Aorta (tissue), 5 donors: ENCODE data around the gene COL16A1. TPM values are rescaled to one million over a fixed set of nuclear protein-coding genes. Genes with fewer than 3 reads are reported as not detected.

ENCODE experiments used
- ATAC-seq: fragments of 200-7000 bp; cut with Tn5 transposase; one replicate; pipeline ENCODE4 v1.9.1; 2022; ENCODE audit warnings: moderate library complexity; ENCODE audit not compliant: low FRiP score
- DNase-seq, 2 donors: peaks; one replicate each; pipeline ENCODE4 v3.0.0-alpha.2; 2020
- H3K27ac ChIP-seq, 2 donors: one replicate each; pipeline ENCODE4 v1.5.1; 2013; ENCODE audit warnings: low read length in 2 of 2, mild to moderate bottlenecking in 2 of 2, moderate library complexity in 2 of 2, control low read depth in 1 of 2, inconsistent platforms in 1 of 2, low read depth in 1 of 2
- H3K27me3 ChIP-seq, 2 donors: one replicate each; pipeline ENCODE4 v1.6.1; 2013; ENCODE audit warnings: control low read depth in 1 of 2, low read length in 1 of 2, mild to moderate bottlenecking in 1 of 2, moderate library complexity in 1 of 2; ENCODE audit not compliant: insufficient read depth in 2 of 2, control insufficient read depth in 1 of 2
- H3K36me3 ChIP-seq, 2 donors: one replicate each; pipeline ENCODE4 v1.6.1; 2013; ENCODE audit warnings: control low read depth in 1 of 2, low read length in 1 of 2, mild to moderate bottlenecking in 1 of 2; ENCODE audit not compliant: insufficient read depth in 2 of 2, control insufficient read depth in 1 of 2
- H3K4me1 ChIP-seq, 2 donors: one replicate each; pipeline ENCODE4 v1.6.1; 2013; ENCODE audit warnings: low read length in 2 of 2, control low read depth in 1 of 2, mild to moderate bottlenecking in 1 of 2, moderate library complexity in 1 of 2; ENCODE audit not compliant: insufficient read depth in 2 of 2, control insufficient read depth in 1 of 2
- H3K4me3 ChIP-seq, 2 donors: one replicate each; pipeline ENCODE4 v1.5.1; 2013; ENCODE audit warnings: low read length in 2 of 2, control low read depth in 1 of 2, mild to moderate bottlenecking in 1 of 2
- H3K9me3 ChIP-seq: one replicate; pipeline ENCODE4 v1.6.1; 2013; ENCODE audit warnings: mild to moderate bottlenecking, low read length; ENCODE audit not compliant: control insufficient read depth
- WGBS, 2 donors: extraction: QIAGEN DNeasy Blood & Tissue Kit; methylation state at CpG; one replicate each; pipeline ENCODE4 v1.1.7; 2013; 5-methylcytosine and 5-hydroxymethylcytosine counted together
- intact Hi-C, 2 donors: fragments of 100-400 bp; cut with DNase I; formaldehyde crosslinking; loops; one replicate each; pipeline versions ENCODE4 v1.14.2 to v1.15.0; 2022
- polyA plus RNA-seq, 2 donors: library from polyadenylated mRNA; stranded (reverse); fragments of 200-250 nt; gene quantifications; one replicate each; pipeline ENCODE4 v1.2.3, GENCODE V29; 2013
- total RNA-seq, 2 donors: library from RNA; stranded (reverse); fragmentation: NEBNext Ultra II Directional; extraction: Animal tissue kit (Norgen Biotek cat#: 25700); gene quantifications; one replicate each; pipeline ENCODE4 v1.2.1, GENCODE V29; 2021
- donor health status: healthy with polysubstance abuse.
- donor health status: Bipolar disorder and iron deficiency.
- donor health status: DM: no; HTN: no; CAD: no.
- donor health status: DM: no; HTN: no; CAD: no.
- donor health status: DM: yes; HTN: yes; CAD: no.

Gene COL16A1
- total and polyA plus RNA-seq, 4 donors, result 39.8 to 358 (median 130) TPM

GRCh38 chr1:31689379-31689778 lies 14.4 kb downstream of the COL16A1 start:
- DNase-seq (no peak), ATAC-seq (no peak)
- intact Hi-C loops, result no loop called here
- H3K27ac ChIP-seq, result no peak overlapping the region
- no peaks in the 10 kb centered on the region for H3K36me3 ChIP-seq
- no peak overlapping the region for H3K4me3 ChIP-seq
- no peaks in the 10 kb centered on the region for H3K27me3 ChIP-seq
- H3K9me3 ChIP-seq, result no peaks in the 10 kb centered on the region
- 87 to 88% methylated on average over 2 of the region's 2 CpGs for WGBS, 2 donors
- H3K4me1 ChIP-seq, result no peaks in the 10 kb centered on the region

DNA sequence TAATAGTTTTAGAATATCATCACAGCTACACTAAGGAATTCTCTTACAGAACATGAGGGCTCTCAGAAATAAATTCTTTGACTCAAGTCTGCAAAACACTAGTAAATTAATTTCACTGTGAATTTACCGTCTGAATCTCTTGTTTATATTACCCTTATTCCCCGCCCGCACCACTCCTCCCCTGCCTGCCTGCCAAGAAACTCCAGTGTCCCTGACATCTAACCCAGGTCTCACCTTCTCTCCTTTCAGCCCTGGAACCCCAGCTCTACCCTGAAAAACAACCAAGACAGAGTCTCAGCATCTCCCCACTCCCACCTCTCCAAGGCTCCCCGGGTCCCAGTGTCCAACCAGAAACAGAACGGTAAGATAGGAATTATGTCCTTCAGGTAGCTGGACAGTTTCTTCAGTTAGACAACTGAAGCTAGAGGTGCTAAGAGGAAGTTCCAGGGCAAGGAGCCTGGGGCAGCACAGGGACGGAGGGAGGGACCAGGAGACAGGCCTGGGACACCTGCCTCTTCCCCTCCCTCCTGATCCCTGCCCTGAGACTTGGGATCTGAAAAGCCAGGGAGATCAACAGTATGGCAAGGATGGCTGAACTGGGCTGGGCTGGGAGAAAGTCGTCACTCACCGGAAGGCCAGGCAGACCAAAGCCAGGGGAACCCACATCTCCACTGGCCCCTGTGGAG lies 15.4 kb downstream of the COL16A1 start:
- Histone ChIP-seq H3K4me3 (no peak overlapping the region), H3K36me3 (no peaks in the 10 kb centered on the region), H3K9me3 (no peaks in the 10 kb centered on the region), H3K4me1 (no peaks in the 10 kb centered on the region), H3K27me3 (no peaks in the 10 kb centered on the region), H3K27ac (no peak overlapping the region)
- no peak for ATAC-seq
- no peak for DNase-seq
- WGBS, 2 donors, result 84 to 86% methylated on average over 8 of the region's 8 CpGs
- intact Hi-C loops, result no loop called here

GRCh38 chr1:31687601-31688000 lies 16.2 kb downstream of the COL16A1 start:
- H3K36me3 ChIP-seq, result peaks cover 0 to 1% of the 10 kb centered on the region in 2 donors
- 93% methylated on average over 8 of the region's 8 CpGs for WGBS, 2 donors

DNA sequence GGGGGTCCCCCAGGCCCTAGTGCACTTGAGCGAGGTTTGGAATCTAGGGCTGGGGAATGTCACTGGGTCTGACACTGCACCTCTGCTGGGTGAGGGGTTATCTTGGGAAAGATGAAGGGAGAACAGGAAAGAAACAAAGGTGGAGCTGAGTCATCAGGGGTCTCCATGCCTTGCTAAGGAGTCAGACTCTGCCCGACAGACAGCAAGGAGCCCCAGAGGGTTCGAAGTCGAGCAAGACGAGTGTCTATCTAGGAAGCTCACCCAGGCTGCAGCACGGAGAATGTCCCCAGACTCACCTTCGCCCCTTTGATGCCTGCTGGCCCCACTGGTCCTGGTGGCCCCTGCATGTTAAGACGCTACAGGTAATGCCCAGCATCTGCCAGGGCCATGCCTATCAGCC lies 18.0 kb downstream of the COL16A1 start:
- Histone ChIP-seq H3K4me3 (no peak overlapping the region), H3K9me3 (no peaks in the 10 kb centered on the region), H3K27ac (no peak overlapping the region), H3K36me3 (peaks cover 0 to 2% of the 10 kb centered on the region in 2 donors), H3K27me3 (no peaks in the 10 kb centered on the region), H3K4me1 (no peaks in the 10 kb centered on the region)
- WGBS, 2 donors, result 69 to 81% methylated on average over 8 of the region's 8 CpGs
- intact Hi-C loops, result no loop called here
- DNase-seq, result no peak
- no peak for ATAC-seq

More at GRCh38 chr1:31687601-31688000, 16.2 kb downstream of the COL16A1 start:
- ATAC-seq, result no peak
- H3K27me3 ChIP-seq, result no peaks in the 10 kb centered on the region
- no peak overlapping the region for H3K27ac ChIP-seq
- H3K4me1 ChIP-seq, result no peaks in the 10 kb centered on the region
- no peak for DNase-seq
- H3K9me3 ChIP-seq, result no peaks in the 10 kb centered on the region
- no peak overlapping the region for H3K4me3 ChIP-seq
- intact Hi-C loops, result no loop called here

GRCh38 chr1:31683997-31684396 lies 19.8 kb downstream of the COL16A1 start:
- intact Hi-C loops, result no loop called here
- Histone ChIP-seq H3K27me3 (no peaks in the 10 kb centered on the region), H3K27ac (no peak overlapping the region), H3K9me3 (no peaks in the 10 kb centered on the region), H3K4me1 (no peaks in the 10 kb centered on the region), H3K4me3 (no peak overlapping the region), H3K36me3 (peaks cover 0 to 5% of the 10 kb centered on the region in 2 donors)
- DNase-seq, result no peak
- ATAC-seq, result no peak
- WGBS, 2 donors, result 90 to 97% methylated on average over 7 to 11 of the region's 11 CpGs

GRCh38 chr1:31681415-31681814 lies 22.4 kb downstream of the COL16A1 start:
- H3K36me3 ChIP-seq, result peaks cover 0 to 5% of the 10 kb centered on the region in 2 donors

DNA sequence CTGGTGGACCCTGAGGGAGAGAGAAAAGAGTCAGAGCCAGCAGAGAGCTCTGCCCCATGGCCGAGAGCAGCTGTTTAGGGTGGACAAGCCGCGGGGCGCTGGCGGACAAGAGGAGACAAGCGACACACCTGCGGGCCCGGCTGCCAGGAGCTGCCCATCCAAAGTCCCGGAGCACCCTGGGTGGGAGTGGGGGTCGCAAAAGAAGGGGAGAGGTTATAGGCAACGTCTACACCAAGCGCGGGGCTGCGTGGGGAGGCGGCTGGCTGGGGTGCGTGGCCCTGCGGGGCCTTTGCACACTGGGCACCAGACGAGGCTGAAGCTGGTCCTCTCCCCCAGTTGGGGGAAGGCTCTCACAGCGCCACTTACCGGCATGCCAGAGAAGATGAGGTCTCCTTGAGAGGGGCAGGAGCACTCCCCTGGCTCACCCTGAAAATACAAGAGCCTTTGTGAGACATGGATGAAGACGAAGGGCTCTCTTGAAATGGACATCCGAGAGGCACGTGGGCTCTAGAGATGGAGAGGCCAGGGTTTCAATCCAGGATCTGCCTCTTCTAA lies 24.1 kb downstream of the COL16A1 start:
- H3K36me3 ChIP-seq, result peaks cover 0 to 5% of the 10 kb centered on the region in 2 donors
- H3K27me3 ChIP-seq, result no peaks in the 10 kb centered on the region
- H3K4me1 ChIP-seq, result no peaks in the 10 kb centered on the region
- H3K27ac ChIP-seq, result no peak overlapping the region
- intact Hi-C loops, result no loop called here
- no peaks in the 10 kb centered on the region for H3K9me3 ChIP-seq
- H3K4me3 ChIP-seq, result no peak overlapping the region
- 91 to 92% methylated on average over 21 to 23 of the region's 23 CpGs for WGBS, 2 donors
- no peak for DNase-seq
- ATAC-seq, result no peak

More at GRCh38 chr1:31681415-31681814, 22.4 kb downstream of the COL16A1 start:
- H3K4me1 ChIP-seq, result no peaks in the 10 kb centered on the region
- intact Hi-C loops, result no loop called here
- DNase-seq, result no peak
- no peak overlapping the region for H3K27ac ChIP-seq
- H3K9me3 ChIP-seq, result no peaks in the 10 kb centered on the region
- H3K4me3 ChIP-seq, result no peak overlapping the region
- 32 to 45% methylated on average over 9 of the region's 9 CpGs for WGBS, 2 donors
- H3K27me3 ChIP-seq, result no peaks in the 10 kb centered on the region
- ATAC-seq, result no peak

- intact Hi-C loops, result no loop called here
- DNase-seq, result no peak
- Histone ChIP-seq H3K4me1 (no peaks in the 10 kb centered on the region), H3K27ac (no peak overlapping the region), H3K36me3 (peaks cover 0 to 5% of the 10 kb centered on the region in 2 donors), H3K27me3 (no peaks in the 10 kb centered on the region), H3K9me3 (no peaks in the 10 kb centered on the region), H3K4me3 (no peak overlapping the region)
- ATAC-seq, result no peak
- 39 to 45% methylated on average over 2 of the region's 2 CpGs for WGBS, 2 donors
These were observed 24.7 kb downstream of the COL16A1 start for GRCh38 chr1:31679091-31679490.

DNA sequence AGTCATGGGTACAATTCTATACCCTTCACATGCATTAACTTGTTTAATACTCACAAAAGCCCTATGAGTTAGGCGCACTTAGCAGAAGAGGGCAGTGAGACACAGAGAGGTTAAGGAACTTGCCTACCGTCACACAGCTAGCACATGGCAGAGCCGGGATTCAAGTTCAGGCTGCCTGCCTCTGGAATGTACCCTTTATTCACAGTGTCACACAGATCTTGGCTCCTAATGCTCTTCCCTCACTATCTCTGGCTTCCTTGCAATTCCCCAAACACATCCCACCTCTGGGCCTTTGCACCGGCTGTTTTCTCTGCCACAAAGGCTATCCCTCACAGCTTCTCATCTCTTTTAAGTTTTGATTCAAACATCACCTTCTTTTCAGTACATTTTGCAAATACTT lies 25.1 kb downstream of the COL16A1 start:
- DNase-seq (no peak), ATAC-seq (no peak)
- Histone ChIP-seq H3K4me1 (no peaks in the 10 kb centered on the region), H3K4me3 (no peak overlapping the region), H3K36me3 (peaks cover 0 to 5% of the 10 kb centered on the region in 2 donors), H3K27me3 (no peaks in the 10 kb centered on the region), H3K9me3 (no peaks in the 10 kb centered on the region), H3K27ac (no peak overlapping the region)
- 95% methylated on average over 4 of the region's 4 CpGs for WGBS, 2 donors
- intact Hi-C loops, result no loop called here
